Caki2 (cell line): ENCODE measurements around the gene MRPL9. TPM values are rescaled to one million over a fixed set of nuclear protein-coding genes. Genes with fewer than 3 reads are reported as not detected.

ENCODE experiments used
- DNase-seq: peaks from one replicate; pipeline ENCODE4 v3.0.0-alpha.2; 2015; ENCODE audit warnings: low read depth
- in situ Hi-C: cut with HindIII; loops from 2 replicates; pipeline ENCODE4 v1.10.0; 2016; ENCODE audit warnings: low sequenced_read_pairs, low pct_unique_long_range_greater_than_20kb, mixed read lengths
- total RNA-seq: library from RNA; depleted of rRNA; stranded (reverse); fragments of >200 nt; shearing (Covaris generic); gene quantifications from 2 replicates; pipeline ENCODE4 v1.2.3, GENCODE V29; 2014; ENCODE audit warnings: low replicate concordance; rRNA removed

Gene MRPL9
- total RNA-seq, 1 experiment from 2014 or later: 145 TPM

DNA sequence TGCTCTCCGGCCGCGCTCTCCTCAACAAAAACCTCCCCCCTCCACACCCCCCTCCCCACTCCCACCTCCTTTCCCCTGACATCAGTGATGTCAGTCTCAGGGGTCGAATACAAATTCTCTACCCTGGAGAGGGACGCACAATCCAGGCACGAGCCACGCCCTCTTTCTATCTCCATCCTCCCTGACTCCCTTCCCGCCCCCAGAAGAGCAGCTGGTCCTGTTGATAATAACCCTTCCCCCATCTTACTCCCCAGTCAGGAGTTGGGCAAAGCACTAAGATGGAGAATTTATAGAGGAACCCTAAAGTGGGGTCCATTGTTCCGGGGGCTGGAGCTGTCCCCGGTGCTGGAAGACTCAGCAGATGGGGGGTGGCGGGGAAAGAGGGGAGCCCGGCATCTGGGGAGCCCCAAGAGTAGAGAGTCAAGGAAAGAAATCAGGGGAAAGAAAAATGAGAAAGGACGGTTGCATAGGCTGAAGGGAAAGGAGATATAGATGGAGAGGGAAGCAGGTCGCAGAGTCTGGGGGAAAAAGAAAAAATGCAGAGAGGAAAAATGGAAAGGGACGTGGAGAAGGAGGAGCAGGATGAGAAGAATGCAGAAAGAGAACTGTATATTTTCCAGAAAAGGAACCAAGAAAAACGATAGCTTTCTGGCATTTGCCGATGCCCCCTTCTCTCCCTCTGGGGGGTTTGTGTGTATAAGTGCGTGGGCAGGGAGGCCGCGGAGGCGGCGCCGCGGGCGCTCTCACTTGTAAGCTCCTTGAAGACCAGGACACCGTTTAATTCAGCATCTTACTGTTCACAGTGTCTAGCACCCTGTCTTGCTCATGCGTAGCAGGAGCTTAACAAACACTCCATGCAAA is 46.3 kb downstream of the MRPL9 start, which contains the start of gene CELF3:
TSS of gene CELF3 (minus strand) at position 33 of the 861 bp plus-strand sequence. CDS start 783 bp downstream, outside the sequence.
- in situ Hi-C loops: no loop called here
- DNase-seq: no peak

DNA sequence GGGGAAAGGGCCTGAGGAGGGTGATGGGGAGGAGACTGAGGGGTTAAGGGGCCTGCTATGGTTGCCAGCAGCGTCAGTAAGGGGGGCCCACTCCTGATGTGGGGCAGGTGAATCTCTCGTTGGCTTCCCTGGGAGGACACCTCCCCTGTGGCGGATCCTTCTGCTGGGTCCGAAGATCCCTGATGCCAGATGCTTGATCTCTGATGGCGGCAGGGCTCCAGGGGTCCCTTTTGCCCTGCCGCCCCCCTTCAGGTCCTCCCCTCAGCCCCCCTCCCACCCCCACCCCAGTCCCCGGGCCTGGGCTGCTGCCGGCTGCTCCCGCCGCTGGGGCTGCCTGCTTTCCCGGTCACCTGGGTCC is 46.9 kb downstream of the MRPL9 start:
- in situ Hi-C loops: no loop called here
- DNase-seq: no peak

- DNase-seq: no peak
- in situ Hi-C loops: no loop called here
Observed at GRCh38 chr1:151715726-151716404, 47.4 kb downstream of the MRPL9 start.

- DNase-seq: no peak
- in situ Hi-C loops: no loop called here
Observed at GRCh38 chr1:151714820-151715725, 48.2 kb downstream of the MRPL9 start.

- in situ Hi-C loops: no loop called here
- no peak for DNase-seq
Observed at GRCh38 chr1:151713874-151714273, 49.4 kb downstream of the MRPL9 start.

GRCh38 chr1:151713044-151713443 is 50.3 kb downstream of the MRPL9 start:
- in situ Hi-C loops: no loop called here
- no peak for DNase-seq

- DNase-seq: no peak
- in situ Hi-C loops: no loop called here
Observed at GRCh38 chr1:151711951-151712350, 51.3 kb downstream of the MRPL9 start.

DNA sequence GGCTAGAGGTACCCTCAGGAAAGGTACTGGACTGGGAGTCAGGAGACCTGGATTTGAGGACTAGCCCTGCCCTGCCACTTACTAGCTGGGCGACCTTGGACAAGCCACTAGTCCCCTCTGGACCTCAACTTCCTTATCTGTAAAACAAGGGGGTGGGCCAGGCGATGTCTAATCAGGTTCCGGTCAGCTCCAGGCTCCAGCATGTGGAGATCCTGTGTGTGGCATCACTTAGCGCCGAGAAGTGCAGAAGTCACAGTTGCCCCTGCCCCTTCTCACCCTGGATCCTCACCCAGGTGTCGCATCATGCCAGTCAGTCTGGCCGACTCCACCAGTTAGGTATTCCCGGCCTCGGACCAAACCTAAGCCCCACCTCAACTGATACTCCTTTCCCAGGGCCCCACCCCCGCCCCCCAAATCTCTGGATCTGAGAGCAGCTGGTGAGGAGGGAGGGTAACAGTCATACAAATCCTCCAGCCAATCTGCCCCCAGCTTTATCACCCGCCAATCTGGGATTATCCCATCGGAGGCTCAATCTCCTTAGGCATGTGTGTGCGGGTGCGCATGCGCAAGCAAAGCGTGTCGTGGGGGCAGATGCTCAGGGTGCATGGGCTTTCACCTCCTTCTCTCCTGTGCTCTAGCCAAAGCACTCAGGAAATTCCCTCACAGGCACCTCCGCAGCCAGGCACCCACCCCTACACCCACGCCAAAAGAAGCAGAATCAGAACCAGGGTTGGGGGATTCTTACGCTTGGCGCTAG is 52.1 kb downstream of the MRPL9 start:
- no peak for DNase-seq
- in situ Hi-C loops: no loop called here

GRCh38 chr1:151710187-151710840 is 53.0 kb downstream of the MRPL9 start:
- DNase-seq: no peak
- in situ Hi-C loops: no loop called here

Other genes starting within 250 kb of the MRPL9 start
- gene TUFT1, start 223.2 kb downstream of the MRPL9 start, total RNA-seq: 4.2 and 5.8 TPM in 2 replicates
- 8.7 and 32.6 TPM in 2 replicates for gene SNX27, start 151.4 kb downstream of the MRPL9 start, total RNA-seq
- gene CELF3, start 46.7 kb downstream of the MRPL9 start, total RNA-seq: not detected in 2 replicates
- not detected in 2 replicates for gene RIIAD1, start 42.0 kb downstream of the MRPL9 start, total RNA-seq
- gene TDRKH, start 27.0 kb upstream of the MRPL9 start, total RNA-seq: 5.6 and 9.1 TPM in 2 replicates
- not detected in 2 replicates for gene LINGO4, start 41.9 kb upstream of the MRPL9 start, total RNA-seq
- 0.24 and 3.3 TPM in 2 replicates for gene RORC, start 68.3 kb upstream of the MRPL9 start, total RNA-seq
- not detected in 2 replicates for gene C2CD4D, start 76.3 kb upstream of the MRPL9 start, total RNA-seq
- not detected in 2 replicates for gene THEM5, start 90.2 kb upstream of the MRPL9 start, total RNA-seq
- 17.8 and 18.4 TPM in 2 replicates for gene THEM4, start 146.0 kb upstream of the MRPL9 start, total RNA-seq
- 456 and 483 TPM in 2 replicates for gene S100A10, start 230.4 kb upstream of the MRPL9 start, total RNA-seq